DOHH2 (cell line): ENCODE measurements around the gene CNPY1.

ENCODE experiments used
- H3F3A ChIP-seq: fragments of 200-600 bp; sonication (generic), shearing (Covaris generic); 2 replicates; pipeline ENCODE4 v1.6.0; 2016; ENCODE audit warnings: antibody characterized with exemption, mild to moderate bottlenecking; ENCODE audit not compliant: control insufficient read depth, insufficient read depth
- H3K27ac ChIP-seq: fragments of 200-600 bp; sonication (generic); 2 replicates; pipeline ENCODE4 v1.5.1; 2014; ENCODE audit warnings: low read depth, mild to moderate bottlenecking, low read length, moderate library complexity
- H3K27me3 ChIP-seq: fragments of 200-600 bp; sonication (generic); 2 replicates; pipeline ENCODE4 v1.6.1; 2014; ENCODE audit warnings: mild to moderate bottlenecking, low read length, mixed read lengths; ENCODE audit not compliant: control insufficient read depth
- H3K36me3 ChIP-seq: fragments of 200-600 bp; sonication (generic); 2 replicates; pipeline ENCODE4 v1.6.1; 2014; ENCODE audit warnings: mild to moderate bottlenecking, low read length, moderate library complexity, mixed read lengths; ENCODE audit not compliant: control insufficient read depth
- H3K4me1 ChIP-seq: fragments of 200-600 bp; sonication (generic); 2 replicates; pipeline ENCODE4 v1.6.1; 2014; ENCODE audit warnings: mild to moderate bottlenecking, low read length, mixed read lengths; ENCODE audit not compliant: control insufficient read depth
- H3K4me2 ChIP-seq: fragments of 200-600 bp; sonication (generic); 2 replicates; pipeline ENCODE4 v1.6.0; 2014; ENCODE audit warnings: mild to moderate bottlenecking, low read length, moderate library complexity
- H3K4me3 ChIP-seq: fragments of 200-600 bp; sonication (generic); 2 replicates; pipeline ENCODE4 v1.5.1; 2014; ENCODE audit warnings: mild to moderate bottlenecking, low read length, mixed read lengths
- H3K79me2 ChIP-seq: fragments of 200-600 bp; sonication (generic); 2 replicates; pipeline ENCODE4 v1.6.1; 2014; ENCODE audit warnings: mild to moderate bottlenecking, low read length, mixed read lengths; ENCODE audit not compliant: control insufficient read depth
- H3K9me2 ChIP-seq: fragments of 200-600 bp; sonication (generic); replicated peaks from 2 replicates; pipeline ENCODE4 v1.6.1; 2014; ENCODE audit warnings: mild to moderate bottlenecking, low read length, mixed read lengths; ENCODE audit not compliant: control insufficient read depth
- H3K9me3 ChIP-seq: fragments of 200-600 bp; sonication (generic); 2 replicates; pipeline ENCODE4 v1.6.1; 2014; ENCODE audit warnings: antibody characterized with exemption, low read length, mixed read lengths; ENCODE audit not compliant: control insufficient read depth, insufficient read depth
- H4K20me1 ChIP-seq: fragments of 200-600 bp; sonication (generic); 2 replicates; pipeline ENCODE4 v1.6.0; 2014; ENCODE audit warnings: low read depth, mild to moderate bottlenecking, antibody characterized with exemption, low read length, moderate library complexity; ENCODE audit not compliant: control insufficient read depth, insufficient read depth
- CTCF ChIP-seq: fragments of 200-600 bp; sonication (generic); IDR thresholded peaks from one replicate; pipeline ENCODE4 v1.5.1; 2014; ENCODE audit warnings: antibody characterized with exemption, mild to moderate bottlenecking, low read depth, low read length; ENCODE audit not compliant: poor library complexity, severe bottlenecking
- EZH2phosphoT487 ChIP-seq: fragments of 200-600 bp; sonication (generic); IDR thresholded peaks from 2 replicates; pipeline ENCODE4 v1.6.1; 2017; ENCODE audit warnings: borderline replicate concordance, mild to moderate bottlenecking, antibody characterized with exemption, low read length, moderate library complexity, mixed read lengths

Gene CNPY1

GRCh38 chr7:155460926-155461613, 85.3 kb downstream of the CNPY1 start:
- TF ChIP-seq CTCF = no peak
- TF ChIP-seq EZH2phosphoT487 = no peak
- H3K27me3 ChIP-seq = peaks cover 33% of the 10 kb centered on the region

DNA sequence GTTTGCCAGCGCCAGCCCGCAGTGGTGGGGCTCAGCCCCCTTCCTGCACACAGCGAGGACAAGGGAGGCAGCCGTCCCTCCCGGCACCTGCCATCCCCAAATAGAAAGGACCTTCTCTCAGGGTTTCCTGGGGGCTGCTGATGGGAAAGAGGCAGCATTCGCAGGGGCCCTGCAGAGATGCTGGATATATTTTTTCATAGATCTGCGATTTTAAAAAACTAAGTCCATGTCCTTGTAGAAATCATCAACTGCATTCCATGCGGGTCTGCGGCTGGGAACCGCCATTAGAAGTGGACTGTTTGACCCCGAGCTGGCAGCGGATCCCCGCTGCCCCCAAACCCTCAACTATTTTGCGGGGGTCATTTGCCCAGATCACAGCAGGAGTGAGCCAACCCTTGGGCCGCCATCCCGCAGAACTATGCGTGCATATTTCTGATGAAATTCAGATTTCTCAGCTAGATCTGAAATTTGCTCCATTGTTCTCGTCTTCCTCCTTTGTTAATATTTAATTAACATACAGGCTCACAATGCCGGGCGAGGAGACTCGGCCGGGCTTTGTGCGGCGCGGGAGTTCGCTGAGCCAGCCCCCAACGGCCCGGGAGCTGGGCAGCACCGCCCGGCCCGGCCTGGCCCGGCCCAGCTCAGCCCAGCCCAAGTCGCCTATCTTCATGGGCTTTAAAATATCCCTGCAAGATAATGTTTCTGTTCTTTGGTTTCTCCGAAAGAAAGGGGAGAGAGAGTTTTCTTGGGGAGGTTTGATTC, 86.5 kb downstream of the CNPY1 start:
- peaks cover 4% of the 10 kb centered on the region; the same call in 1 of the 2 replicates for H3K9me3 ChIP-seq
- H3K79me2 ChIP-seq = no peaks in the 10 kb centered on the region
- peaks cover 30% of the 10 kb centered on the region for H3K27me3 ChIP-seq
- H3F3A ChIP-seq = no peaks in the 10 kb centered on the region
- H3K4me2 ChIP-seq = no peak overlapping the region
- no peaks in the 10 kb centered on the region for H3K36me3 ChIP-seq
- H3K9me2 ChIP-seq = no peaks in the 10 kb centered on the region
- TF ChIP-seq EZH2phosphoT487 (no peak), CTCF (no peak)
- no peaks in the 10 kb centered on the region for H3K4me1 ChIP-seq
- no peak overlapping the region for H3K27ac ChIP-seq
- no peak overlapping the region for H3K4me3 ChIP-seq
- no peaks in the 10 kb centered on the region for H4K20me1 ChIP-seq

More at GRCh38 chr7:155460926-155461613, 85.3 kb downstream of the CNPY1 start:
- Histone ChIP-seq H3K27ac (no peak overlapping the region), H3K9me2 (no peaks in the 10 kb centered on the region), H3K9me3 (peaks cover 4% of the 10 kb centered on the region; the same call in 1 of the 2 replicates), H3K4me2 (no peak overlapping the region), H3F3A (no peaks in the 10 kb centered on the region), H3K4me3 (no peak overlapping the region), H3K4me1 (no peaks in the 10 kb centered on the region), H3K79me2 (no peaks in the 10 kb centered on the region), H3K36me3 (no peaks in the 10 kb centered on the region), H4K20me1 (no peaks in the 10 kb centered on the region)

DNA sequence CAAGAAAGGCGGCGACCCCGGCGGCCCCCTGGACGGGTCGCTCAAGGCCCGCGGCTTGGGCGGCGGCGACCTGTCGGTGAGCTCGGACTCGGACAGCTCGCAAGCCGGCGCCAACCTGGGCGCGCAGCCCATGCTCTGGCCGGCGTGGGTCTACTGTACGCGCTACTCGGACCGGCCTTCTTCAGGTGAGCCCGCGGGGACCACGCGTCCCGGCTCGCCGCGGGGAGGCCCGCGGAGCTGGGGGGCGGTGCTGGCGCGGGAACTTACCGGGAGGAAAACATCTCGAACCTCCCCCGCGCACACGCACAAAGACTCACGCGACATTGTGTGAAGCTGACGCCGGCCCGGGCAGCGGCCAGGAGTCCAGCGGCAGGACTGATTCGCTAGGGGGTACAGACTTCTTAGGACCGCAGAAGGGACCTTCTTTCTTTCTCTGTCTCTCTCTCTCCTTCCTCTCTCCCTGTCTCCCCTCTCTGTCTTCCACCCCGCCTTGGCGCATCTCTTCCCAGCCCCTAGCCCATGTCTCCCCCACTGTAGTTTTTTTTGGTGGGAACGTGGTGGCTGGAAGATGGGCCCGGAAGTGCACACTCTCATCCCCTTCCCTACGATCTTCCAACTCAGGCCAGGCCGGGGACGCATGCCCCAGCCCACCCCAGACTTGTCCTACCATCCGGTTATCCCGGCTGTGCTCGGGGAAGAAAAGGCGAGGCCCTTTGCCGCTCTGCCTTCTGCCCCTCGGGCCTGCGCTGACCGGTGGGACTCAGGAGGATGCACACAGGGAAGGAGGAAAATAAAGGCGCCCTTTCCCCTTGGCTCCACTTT, 87.3 kb downstream of the CNPY1 start:
- no peaks in the 10 kb centered on the region for H3K4me1 ChIP-seq
- no peaks in the 10 kb centered on the region for H3K9me2 ChIP-seq
- no peaks in the 10 kb centered on the region for H3F3A ChIP-seq
- H3K4me3 ChIP-seq = no peak overlapping the region
- peaks cover 4% of the 10 kb centered on the region; the same call in 1 of the 2 replicates for H3K9me3 ChIP-seq
- TF ChIP-seq CTCF = no peak
- no peak for TF ChIP-seq EZH2phosphoT487
- H3K36me3 ChIP-seq = no peaks in the 10 kb centered on the region
- peaks cover 24% of the 10 kb centered on the region for H3K27me3 ChIP-seq
- H3K27ac ChIP-seq = no peak overlapping the region
- no peak overlapping the region for H3K4me2 ChIP-seq
- no peaks in the 10 kb centered on the region for H3K79me2 ChIP-seq
- H4K20me1 ChIP-seq = no peaks in the 10 kb centered on the region
